HepG2 (cell line): ENCODE results near the gene TMEM143. TPM values are rescaled to one million over a fixed set of nuclear protein-coding genes. Genes with fewer than 3 reads are reported as not detected.

Source experiments
- ATAC-seq: fragments of 200-7000 bp; cut with Tn5 transposase; 3 replicates; pipeline ENCODE4 v1.9.1; 2020; ENCODE audit warnings: mild to moderate bottlenecking, moderate library complexity
- BruUV-seq: library from RNA; stranded (reverse); fragments of 400-500 nt; replicated peaks from 2 replicates; lab custom pipeline; 2021; lab: Mats Ljungman, UMichigan
- CTCF ChIA-PET: fragments of 300-600 bp; formaldehyde crosslinking; extraction: SDS; loops from one replicate; lab custom pipeline; 2021; ENCODE audit warnings: low total read pairs, inconsistent platforms, low intra/inter-chr PET ratio; lab: Yijun Ruan, JAX
- POLR2A ChIA-PET: fragments of 350-600 bp; sonication (Branson Sonifier 250); formaldehyde crosslinking; loops from one replicate; lab custom pipeline; 2020; ENCODE audit warnings: antibody characterized with exemption, inconsistent platforms; lab: Yijun Ruan, JAX
- DNase-seq: peaks from one replicate; pipeline ENCODE4 v3.0.0-alpha.2; 2015; ENCODE audit warnings: low spot score
- FAIRE-seq: peaks from 3 replicates; lab custom pipeline; 2011; peaks lifted over from hg19 to GRCh38; lab: Jason Lieb, UNC
- H2AFZ ChIP-seq: one replicate; pipeline ENCODE4 v1.6.1; 2011; ENCODE audit warnings: low read length, inconsistent platforms
- H3K27ac ChIP-seq: fragments of 300-600 bp; 3 replicates; pipeline ENCODE4 v1.8.0; 2011; ENCODE audit warnings: mixed run types, mild to moderate bottlenecking, mixed read lengths, low read length, inconsistent platforms; ENCODE audit not compliant: insufficient read depth; ENCODE audit errors: extremely low read length
- H3K27me3 ChIP-seq, 2 experiments: fragments of 200-600 bp in 1 of 2; 2 replicates in 1 of 2; 3 replicates in 1 of 2; pipeline versions ENCODE4 v1.6.0 to v1.8.0; 2011; ENCODE audit warnings: low read length in 2 of 2, mild to moderate bottlenecking in 2 of 2, moderate library complexity in 2 of 2, inconsistent platforms in 1 of 2; ENCODE audit not compliant: insufficient read depth in 2 of 2, control insufficient read depth in 1 of 2
- H3K36me3 ChIP-seq, 2 experiments: fragments of 200-600 bp in 1 of 2; replicated peaks in 1 of 2; 2 replicates in 1 of 2; 3 replicates in 1 of 2; pipeline versions ENCODE4 v1.5.1 to v1.8.0; 2011; ENCODE audit warnings: low read length in 2 of 2, inconsistent platforms in 1 of 2; ENCODE audit not compliant: insufficient read depth in 2 of 2, control insufficient read depth in 1 of 2
- H3K4me1 ChIP-seq: 2 replicates; pipeline ENCODE4 v1.5.1; 2012; ENCODE audit warnings: low read length, inconsistent platforms; ENCODE audit not compliant: insufficient read depth
- H3K4me2 ChIP-seq: 2 replicates; pipeline ENCODE4 v1.6.0; 2011; ENCODE audit warnings: low read depth, low read length, inconsistent platforms
- H3K4me3 ChIP-seq, 3 experiments: fragments of 200-600 bp in 1 of 3; sonication (generic), shearing (Covaris generic) in 1 of 3; replicated peaks in 1 of 3; 2 replicates each; pipeline ENCODE4 v1.5.1; 2011 to 2016; ENCODE audit warnings: low read length in 3 of 3, inconsistent platforms in 2 of 3, low read depth in 2 of 3, mild to moderate bottlenecking in 2 of 3, control low read depth in 1 of 3, mixed read lengths in 1 of 3; ENCODE audit not compliant: insufficient read depth in 1 of 3
- H3K79me2 ChIP-seq: one replicate; pipeline ENCODE4 v1.6.1; 2011; ENCODE audit warnings: low read length, inconsistent platforms; ENCODE audit not compliant: insufficient read depth
- H3K9ac ChIP-seq: 2 replicates; pipeline ENCODE4 v1.6.0; 2011; ENCODE audit warnings: mild to moderate bottlenecking, low read depth, low read length, inconsistent platforms; ENCODE audit not compliant: insufficient read depth
- H3K9me3 ChIP-seq: 2 replicates; pipeline ENCODE4 v1.5.1; 2012; ENCODE audit warnings: mild to moderate bottlenecking, low read length
- H4K20me1 ChIP-seq: 2 replicates; pipeline ENCODE4 v1.6.0; 2011; ENCODE audit warnings: inconsistent platforms, mild to moderate bottlenecking, low read length, moderate library complexity; ENCODE audit not compliant: insufficient read depth
- POLR2AphosphoS2 ChIP-seq: IDR thresholded peaks from 2 replicates; pipeline ENCODE4 v1.6.1; 2011; ENCODE audit warnings: low read depth, low read length, improper control_type of control experiment
- TSC22D2 ChIP-seq: sonication (generic); formaldehyde crosslinking; IDR thresholded peaks from 2 replicates; pipeline ENCODE4 v1.5.1; 2020; ENCODE audit warnings: missing genetic modification reagents, mild to moderate bottlenecking, borderline replicate concordance
- ZNF629 ChIP-seq: sonication (generic); formaldehyde crosslinking; conservative IDR thresholded peaks from 2 replicates; pipeline ENCODE4 v1.5.0; 2020; ENCODE audit warnings: missing genetic modification reagents
- WGBS: methylation state at CpG from one replicate; pipeline ENCODE4 v1.1.6; 2017; ENCODE audit warnings: low lambda C conversion rate; 5-methylcytosine and 5-hydroxymethylcytosine counted together
- in situ Hi-C: cut with HindIII; loops from 2 replicates; pipeline ENCODE4 v1.10.0; 2017; ENCODE audit warnings: low pct_unique_long_range_greater_than_20kb; ENCODE audit not compliant: extremely low pct_ligation_motif_present
- intact Hi-C: fragments of 100-400 bp; cut with micrococcal nuclease; formaldehyde crosslinking; loops from one replicate; pipeline ENCODE4 v1.10.0; 2022; ENCODE audit not compliant: unreplicated experiment
- polyA plus RNA-seq, 8 experiments: library from polyadenylated mRNA; depleted of rRNA in 3 of 8; stranded (reverse) in 7 of 8; unstranded in 1 of 8; fragments of >200 nt; fragmentation: Illumina TruSeq in 4 of 8; extraction: Trizol in 4 of 8; gene quantifications; 2 replicates each; pipeline versions ENCODE4 v1.2.1 to v1.2.3, GENCODE V29; 2011 to 2016; ENCODE audit warnings: low read depth in 4 of 8, missing spikeins in 1 of 8, mixed read lengths in 1 of 8; ENCODE audit not compliant: insufficient read depth in 1 of 8
- total RNA-seq, 5 experiments: library from RNA; depleted of rRNA; stranded (reverse); fragments of >200 nt; fragmentation: Illumina TruSeq; extraction: Trizol; gene quantifications; 2 replicates each; pipeline ENCODE4 v1.2.3, GENCODE V29; 2016; ENCODE audit warnings: low read depth in 1 of 5
- TF ChIP-seq, protein P1 (sequence below): sonication (generic); formaldehyde crosslinking; IDR thresholded peaks from 2 replicates; pipeline ENCODE4 v1.5.0; 2020; ENCODE audit warnings: mild to moderate bottlenecking, missing genetic modification reagents, moderate library complexity

The TMEM143 gene
- total and polyA plus RNA-seq, 2 of the 13 experiments (the other 11 are each of a cell fraction or from before 2014, with no cell fraction given), result 7.7 to 11.3 TPM

DNA sequence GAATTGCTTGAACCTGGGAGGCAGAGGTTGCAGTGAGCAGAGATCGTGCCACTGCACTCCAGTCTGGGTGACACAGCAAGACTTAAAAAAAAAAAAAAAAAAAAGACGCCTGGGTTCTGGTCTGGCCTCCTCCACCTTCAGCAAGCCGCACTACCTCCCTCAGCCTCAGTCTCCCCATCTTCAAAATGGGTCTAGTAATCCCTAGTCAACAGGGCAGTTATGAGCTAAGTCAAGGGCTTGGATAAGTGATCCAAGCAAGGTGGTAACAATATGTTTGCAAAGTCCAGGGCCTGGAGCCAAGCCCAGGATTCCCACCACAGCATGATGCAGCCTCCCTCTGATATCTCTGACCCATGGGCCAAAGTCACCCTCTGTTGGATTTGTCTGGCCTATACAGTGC, 23.2 kb upstream of the TMEM143 start:
- POLR2A ChIA-PET, result interaction anchor here (0.7 kb wide), 1 partner anchor 576 kb away, joined by 3 read pairs; no protein-coding TSS in a partner anchor
- CTCF ChIA-PET, result no interaction called here
- Histone ChIP-seq H3K36me3 (peaks cover 24 to 53% of the 10 kb centered on the region in 2 experiments), H3K27ac (no peak overlapping the region), H3K9ac (no peak overlapping the region), H3K27me3 (no peaks in the 10 kb centered on the region; a peak in 1 of 5 replicates), H3K4me2 (no peak overlapping the region), H3K4me3 (no peak overlapping the region), H2AFZ (no peak overlapping the region), H3K9me3 (no peaks in the 10 kb centered on the region), H4K20me1 (peaks cover 4% of the 10 kb centered on the region; the same call in 1 of the 2 replicates), H3K4me1 (peaks cover 30% of the 10 kb centered on the region), H3K79me2 (peaks cover 16% of the 10 kb centered on the region)
- intact Hi-C loops (no loop called here), in situ Hi-C loops (no loop called here)
- DNase-seq (no peak), FAIRE-seq (no peak), ATAC-seq (no peak)
- 99% methylated on average over 3 of the region's 3 CpGs for WGBS
- no peak for TF ChIP-seq POLR2AphosphoS2
- TF ChIP-seq, protein P1, sequence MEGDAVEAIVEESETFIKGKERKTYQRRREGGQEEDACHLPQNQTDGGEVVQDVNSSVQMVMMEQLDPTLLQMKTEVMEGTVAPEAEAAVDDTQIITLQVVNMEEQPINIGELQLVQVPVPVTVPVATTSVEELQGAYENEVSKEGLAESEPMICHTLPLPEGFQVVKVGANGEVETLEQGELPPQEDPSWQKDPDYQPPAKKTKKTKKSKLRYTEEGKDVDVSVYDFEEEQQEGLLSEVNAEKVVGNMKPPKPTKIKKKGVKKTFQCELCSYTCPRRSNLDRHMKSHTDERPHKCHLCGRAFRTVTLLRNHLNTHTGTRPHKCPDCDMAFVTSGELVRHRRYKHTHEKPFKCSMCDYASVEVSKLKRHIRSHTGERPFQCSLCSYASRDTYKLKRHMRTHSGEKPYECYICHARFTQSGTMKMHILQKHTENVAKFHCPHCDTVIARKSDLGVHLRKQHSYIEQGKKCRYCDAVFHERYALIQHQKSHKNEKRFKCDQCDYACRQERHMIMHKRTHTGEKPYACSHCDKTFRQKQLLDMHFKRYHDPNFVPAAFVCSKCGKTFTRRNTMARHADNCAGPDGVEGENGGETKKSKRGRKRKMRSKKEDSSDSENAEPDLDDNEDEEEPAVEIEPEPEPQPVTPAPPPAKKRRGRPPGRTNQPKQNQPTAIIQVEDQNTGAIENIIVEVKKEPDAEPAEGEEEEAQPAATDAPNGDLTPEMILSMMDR (CRISPR knock-in tag), result 0 out of 2 replicates have a peak, but pooled peaks have one; percentile 23
- peak; percentile 82 for TF ChIP-seq ZNF629
- BruUV-seq, result no TSS peak

DNA sequence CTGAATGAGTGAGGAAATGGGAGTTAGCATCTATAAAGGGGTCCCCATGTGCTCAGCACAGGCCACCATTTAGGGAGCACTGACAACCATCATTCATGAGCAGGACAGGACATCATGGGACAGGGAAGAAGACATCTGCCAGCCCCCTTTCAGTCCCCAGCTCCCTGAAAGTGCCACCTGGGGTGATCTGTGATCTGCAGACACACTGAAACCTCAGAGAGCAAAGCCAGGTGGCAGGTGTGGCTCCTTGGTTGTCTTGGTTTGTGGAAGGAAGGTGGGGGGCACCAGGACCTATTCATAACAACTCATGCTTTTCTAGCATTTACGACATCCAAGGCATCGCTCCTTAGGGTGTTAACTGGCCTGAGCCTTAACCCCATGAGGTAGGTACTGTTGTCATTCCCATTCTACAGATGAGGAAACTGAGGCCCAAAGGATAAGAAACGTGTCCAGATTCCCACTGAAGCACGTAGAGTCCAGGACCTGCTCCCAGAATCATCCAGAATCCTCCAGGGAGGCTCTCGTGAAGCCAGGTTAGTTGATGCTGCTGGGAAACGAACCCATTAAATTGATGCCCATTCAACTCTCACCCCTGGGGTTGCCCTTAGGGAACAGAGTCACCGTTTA, 21.8 kb upstream of the TMEM143 start:
- ATAC-seq (no peak), FAIRE-seq (no peak), DNase-seq (no peak)
- Histone ChIP-seq H2AFZ (no peak overlapping the region), H3K9me3 (no peaks in the 10 kb centered on the region), H4K20me1 (peaks cover 4% of the 10 kb centered on the region; the same call in 1 of the 2 replicates), H3K4me2 (no peak overlapping the region), H3K9ac (no peak overlapping the region), H3K36me3 (peaks cover 24 to 57% of the 10 kb centered on the region in 2 experiments), H3K79me2 (peaks cover 9% of the 10 kb centered on the region), H3K4me3 (no peak overlapping the region), H3K27ac (no peak overlapping the region), H3K4me1 (peaks cover 24% of the 10 kb centered on the region), H3K27me3 (no peaks in the 10 kb centered on the region; a peak in 1 of 5 replicates)
- ChIA-PET CTCF (no interaction called here), POLR2A (no interaction called here)
- 94% methylated on average over 7 of the region's 7 CpGs for WGBS
- intact Hi-C loops, result no loop called here
- TF ChIP-seq ZNF629 (peak; percentile 90), TSC22D2 (CRISPR knock-in tag) (no peak)
- in situ Hi-C loops, result no loop called here
- BruUV-seq, result no TSS peak
